Epithelial cell of prostate (primary cell): Measurements from ENCODE around the gene CTPS2.

Experiments
- DNase-seq: peaks from one replicate; pipeline ENCODE4 v3.0.0-alpha.2; 2011; ENCODE audit warnings: low read depth, low spot score
- H3K27ac ChIP-seq: fragments of 450-650 bp; 2 replicates; pipeline ENCODE4 v1.5.1; 2017; ENCODE audit warnings: mild to moderate bottlenecking

Gene CTPS2

DNA sequence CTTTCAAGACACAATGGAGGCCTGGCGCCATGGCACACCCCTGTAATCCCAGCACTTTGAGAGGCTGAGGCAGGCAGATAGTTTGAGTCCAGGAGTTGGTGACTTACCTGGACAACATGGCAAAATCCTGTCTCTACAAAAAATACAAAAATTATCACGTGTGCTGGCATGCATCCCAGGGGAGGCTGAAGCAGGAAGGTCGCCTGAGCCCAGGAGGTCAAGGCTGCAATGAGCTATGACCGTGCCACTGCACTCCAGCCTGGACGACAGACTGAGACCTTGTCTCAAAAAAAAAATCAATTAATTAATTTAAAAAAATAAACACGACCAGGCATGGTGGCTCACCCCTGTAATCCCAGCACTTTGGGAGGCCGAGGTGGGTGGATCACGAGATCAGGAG, 2.0 kb upstream of the CTPS2 start:
- no peak for DNase-seq
- no peak overlapping the region for H3K27ac ChIP-seq

DNA sequence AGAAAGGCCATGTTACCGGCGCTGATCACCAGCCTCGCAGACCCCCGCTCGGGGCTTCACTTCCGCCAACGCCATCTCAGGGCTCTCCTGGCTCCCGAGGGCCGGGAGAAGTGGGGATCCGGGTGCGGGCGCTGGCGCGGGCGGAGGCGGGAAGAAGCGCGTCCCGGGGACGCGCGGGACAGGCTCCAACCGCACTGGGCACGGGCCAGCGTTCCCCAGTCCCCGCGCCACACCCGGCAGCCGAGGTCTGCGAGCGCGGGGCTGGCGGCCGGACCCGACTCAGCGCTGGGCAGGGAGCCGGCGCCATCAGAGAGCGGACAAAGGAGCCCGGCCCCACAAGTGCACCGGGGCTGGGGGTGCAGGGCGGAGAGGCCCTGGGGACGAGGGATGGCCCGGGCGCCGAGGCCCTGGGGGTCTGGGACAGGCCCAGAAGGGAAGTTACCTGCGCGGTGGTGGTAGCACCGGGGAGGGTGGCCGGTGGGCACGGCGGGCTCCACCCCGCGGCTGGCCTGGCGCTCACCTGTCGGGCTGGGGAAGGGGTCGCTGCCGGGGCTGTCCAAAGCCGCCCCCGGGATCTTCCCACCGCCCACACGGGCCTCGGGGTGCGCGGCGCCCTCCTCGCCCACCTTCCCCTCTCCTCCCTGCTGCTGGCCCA, 449 bp downstream of the CTPS2 start:
- DNase-seq, result no peak
- H3K27ac ChIP-seq, result peak overlapping the region; percentile 24

DNA sequence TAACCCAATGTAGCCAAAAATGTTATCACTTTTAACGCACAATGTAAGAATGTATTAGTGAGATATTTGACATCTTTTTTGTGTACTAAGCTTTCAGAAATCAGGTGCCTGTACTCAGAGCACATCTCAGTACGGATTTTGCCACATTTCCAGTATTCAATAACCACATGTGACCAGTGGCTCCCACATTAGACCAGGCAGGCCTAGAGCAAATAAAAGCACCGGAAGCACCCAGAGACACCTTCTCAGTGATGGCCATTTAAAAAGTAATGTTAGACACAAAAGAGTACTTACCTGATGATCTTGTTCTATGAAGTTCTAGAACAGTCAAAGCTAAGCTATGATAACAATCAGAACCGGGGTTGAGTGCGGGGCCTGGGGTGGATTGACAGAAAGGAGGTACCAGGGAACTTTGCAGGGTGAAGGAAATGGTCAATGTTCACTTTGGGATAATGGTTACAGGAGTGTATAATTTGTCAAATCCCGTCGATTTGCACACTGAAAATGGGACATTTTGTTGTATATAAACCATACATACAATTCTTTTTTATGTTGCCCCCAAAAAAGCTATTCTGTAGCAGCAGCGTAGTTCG, 1.2 kb downstream of the CTPS2 start:
- DNase-seq, result no peak
- H3K27ac ChIP-seq, result peak overlapping the region; percentile 24

DNA sequence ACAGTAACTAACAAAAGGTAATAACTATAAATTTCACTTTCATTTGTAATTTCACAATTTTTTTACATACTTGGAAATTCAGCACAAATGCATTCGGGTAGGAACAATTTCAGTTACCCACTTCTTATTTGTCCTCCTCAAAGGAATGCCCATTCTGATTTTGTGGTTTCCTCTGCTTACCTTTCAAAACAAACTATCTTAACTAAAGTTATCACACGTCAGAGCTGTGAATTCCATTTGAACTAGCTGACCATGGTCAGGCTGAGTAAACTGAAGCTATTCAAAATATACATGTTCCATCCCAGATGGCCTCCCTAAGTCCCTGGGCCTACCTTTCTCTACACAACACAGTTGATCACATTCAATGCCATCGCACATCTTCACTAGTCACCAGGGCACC, 4.5 kb downstream of the CTPS2 start:
- no peak overlapping the region for H3K27ac ChIP-seq
- DNase-seq, result no peak

DNA sequence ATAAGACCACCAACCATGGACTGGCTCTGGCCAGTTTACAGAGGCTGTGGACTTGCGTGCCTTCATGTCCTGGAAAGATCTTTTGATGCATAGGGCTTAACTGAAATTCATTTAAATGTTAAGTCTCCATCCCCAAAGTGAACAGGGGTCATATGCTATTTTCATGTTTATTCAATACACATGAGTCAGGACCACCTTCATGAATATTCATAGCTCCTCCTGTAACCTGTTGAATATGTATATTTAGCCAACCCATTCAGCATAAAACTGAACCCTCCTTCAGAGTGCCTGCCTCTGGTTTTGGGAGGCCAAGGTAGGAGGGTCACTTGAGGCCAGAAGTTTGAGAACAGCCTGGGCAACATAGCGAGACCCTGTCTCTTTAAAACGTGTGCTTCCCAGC, 7.1 kb downstream of the CTPS2 start:
- H3K27ac ChIP-seq, result no peak overlapping the region

DNA sequence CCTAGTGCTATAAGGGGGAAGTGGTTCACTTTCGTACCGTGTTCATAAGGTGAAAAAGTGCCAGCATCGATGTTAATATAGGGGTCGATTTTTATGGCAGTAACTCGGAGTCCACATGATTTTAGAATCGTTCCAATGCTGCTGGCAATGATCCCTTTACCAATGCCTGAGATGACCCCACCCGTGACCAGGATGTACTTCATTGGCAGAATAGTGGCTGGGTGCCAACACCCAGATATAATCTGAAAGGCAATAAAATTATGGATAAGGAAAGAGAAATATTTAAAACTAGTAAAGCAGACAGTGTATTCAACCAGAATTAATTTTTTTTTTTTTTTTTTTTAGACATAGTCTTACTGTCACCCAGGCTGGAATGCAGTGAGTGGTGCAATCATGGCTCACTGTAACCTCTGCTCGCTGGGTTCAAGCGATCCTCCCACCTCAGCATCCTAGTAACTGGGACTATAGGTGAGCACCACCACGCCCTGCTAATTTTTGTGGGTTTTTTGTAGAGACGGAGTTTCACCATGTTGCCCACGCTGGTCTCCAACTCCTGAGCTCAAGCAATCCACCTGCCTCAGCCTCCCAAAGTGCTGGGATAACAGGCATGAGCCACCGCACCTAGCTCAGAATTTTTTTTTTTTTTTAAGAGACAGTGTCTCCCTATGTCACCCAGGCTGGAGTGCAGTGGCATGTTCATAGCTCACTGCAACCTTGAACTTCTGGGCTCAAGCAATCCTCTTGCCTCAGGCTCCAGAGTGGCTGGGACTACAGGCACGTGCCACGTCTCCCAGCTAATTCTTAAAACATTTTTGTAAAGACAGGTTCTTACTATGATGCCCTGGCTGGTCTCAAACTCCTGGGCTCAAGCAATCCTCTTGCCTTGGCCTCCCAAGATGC, 9.5 kb downstream of the CTPS2 start:
- no peak overlapping the region for H3K27ac ChIP-seq
- DNase-seq, result no peak

More for the DNA sequence above, 7.1 kb downstream of the CTPS2 start:
- no peak for DNase-seq

DNA sequence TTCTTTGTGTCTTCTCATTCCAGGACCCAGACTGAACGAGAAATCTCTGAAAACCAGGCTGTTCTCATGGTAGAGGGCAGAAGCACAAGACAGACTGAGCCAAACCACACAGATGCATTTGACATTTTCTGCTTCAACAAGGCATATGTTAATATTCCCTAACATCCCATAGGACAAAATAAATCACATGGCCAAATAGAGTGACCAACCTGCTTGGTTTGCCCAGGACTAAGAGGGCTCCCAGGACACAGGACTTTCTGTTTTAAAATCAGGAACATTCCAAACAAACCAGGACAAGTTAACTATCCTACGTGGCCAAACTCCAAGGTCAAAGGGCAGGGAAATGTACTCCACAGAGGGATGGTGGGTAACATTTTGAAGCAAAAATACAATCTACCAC, 11.7 kb downstream of the CTPS2 start:
- DNase-seq, result no peak
- H3K27ac ChIP-seq, result no peak overlapping the region

DNA sequence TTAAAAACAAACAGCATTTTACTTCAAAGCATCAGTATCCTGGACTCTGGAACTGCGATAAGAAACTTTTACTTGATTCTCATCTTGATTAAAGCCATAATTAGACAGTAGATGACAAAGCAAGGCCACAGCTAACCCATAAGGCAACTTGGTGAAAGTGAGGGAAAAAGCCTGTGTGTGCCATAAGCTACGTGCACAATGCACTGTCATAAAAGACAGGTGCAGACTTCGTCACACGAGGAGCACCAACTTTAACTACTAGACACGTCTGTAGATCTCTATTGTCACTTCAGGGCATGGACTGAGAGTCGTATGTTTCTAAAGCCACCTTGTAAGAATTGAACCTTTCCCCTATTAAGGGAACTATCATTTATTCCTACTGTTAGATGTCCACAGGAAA, 13.1 kb downstream of the CTPS2 start:
- DNase-seq, result no peak
- H3K27ac ChIP-seq, result no peak overlapping the region

DNA sequence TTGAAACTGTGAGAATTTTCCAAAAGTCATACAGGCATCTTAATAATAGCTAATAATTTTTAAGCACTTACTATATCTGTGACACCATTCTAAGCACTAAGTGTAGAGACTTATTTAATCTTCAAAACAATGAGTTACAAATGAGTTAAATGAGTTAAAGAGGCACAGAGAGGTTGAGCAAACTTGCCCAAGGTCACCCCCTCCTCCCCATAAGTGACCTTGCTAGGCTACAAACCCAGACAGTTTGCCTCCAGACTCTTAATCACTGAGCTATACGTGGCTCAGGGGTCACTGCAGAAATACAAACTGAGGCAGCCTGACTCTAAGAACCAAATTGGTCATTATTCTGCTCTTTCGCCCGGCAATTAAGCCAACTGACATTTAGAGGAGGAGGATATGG, 15.5 kb downstream of the CTPS2 start:
- DNase-seq, result no peak
- H3K27ac ChIP-seq, result no peak overlapping the region

DNA sequence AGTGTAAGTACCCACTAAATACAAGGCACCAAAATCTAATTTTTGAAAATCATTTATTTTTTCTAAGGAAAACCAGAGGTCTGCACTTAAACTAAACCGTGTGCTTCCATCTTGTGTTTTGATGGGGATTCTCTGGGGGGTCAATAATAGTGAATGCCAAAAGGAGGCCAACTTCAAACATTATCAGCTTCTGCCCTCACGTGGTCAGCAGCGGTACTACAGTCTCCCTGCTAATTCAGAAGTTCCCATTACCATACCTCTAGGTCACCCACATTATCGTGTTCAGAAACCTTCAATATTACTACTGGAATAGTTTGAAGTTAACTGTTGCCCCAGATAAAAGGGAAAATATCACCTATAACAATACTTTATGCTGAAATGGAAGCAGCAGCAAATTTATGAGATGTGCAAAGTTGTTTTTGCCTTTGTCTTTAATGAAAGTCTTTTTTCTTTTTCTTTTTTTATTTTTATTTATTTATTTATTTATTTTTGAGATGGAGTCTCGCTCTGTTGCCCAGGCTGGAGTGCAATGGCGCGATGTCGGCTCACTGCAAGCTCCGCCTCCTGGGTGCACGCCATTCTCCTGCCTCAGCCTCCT, 17.3 kb downstream of the CTPS2 start:
- H3K27ac ChIP-seq, result no peak overlapping the region
- DNase-seq, result no peak

DNA sequence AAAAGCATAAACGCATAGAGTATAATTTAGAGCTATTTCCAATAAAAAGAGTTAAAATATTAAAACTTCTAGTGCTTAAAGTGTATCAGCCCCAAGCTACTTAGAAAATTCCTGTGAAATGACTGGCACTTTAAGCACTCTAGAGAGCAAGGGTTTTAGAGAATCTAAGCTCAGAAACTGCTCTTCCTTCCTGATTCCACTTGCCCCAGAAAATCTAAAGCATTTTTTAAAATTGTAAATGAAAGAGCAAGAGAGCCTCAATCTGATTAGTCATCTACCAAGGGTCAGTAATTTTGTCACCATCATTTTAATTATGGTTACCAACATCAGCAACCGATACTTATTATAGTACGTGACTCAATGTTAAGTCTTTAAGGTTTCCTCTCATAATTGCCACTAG, 25.0 kb downstream of the CTPS2 start:
- no peak for DNase-seq

DNA sequence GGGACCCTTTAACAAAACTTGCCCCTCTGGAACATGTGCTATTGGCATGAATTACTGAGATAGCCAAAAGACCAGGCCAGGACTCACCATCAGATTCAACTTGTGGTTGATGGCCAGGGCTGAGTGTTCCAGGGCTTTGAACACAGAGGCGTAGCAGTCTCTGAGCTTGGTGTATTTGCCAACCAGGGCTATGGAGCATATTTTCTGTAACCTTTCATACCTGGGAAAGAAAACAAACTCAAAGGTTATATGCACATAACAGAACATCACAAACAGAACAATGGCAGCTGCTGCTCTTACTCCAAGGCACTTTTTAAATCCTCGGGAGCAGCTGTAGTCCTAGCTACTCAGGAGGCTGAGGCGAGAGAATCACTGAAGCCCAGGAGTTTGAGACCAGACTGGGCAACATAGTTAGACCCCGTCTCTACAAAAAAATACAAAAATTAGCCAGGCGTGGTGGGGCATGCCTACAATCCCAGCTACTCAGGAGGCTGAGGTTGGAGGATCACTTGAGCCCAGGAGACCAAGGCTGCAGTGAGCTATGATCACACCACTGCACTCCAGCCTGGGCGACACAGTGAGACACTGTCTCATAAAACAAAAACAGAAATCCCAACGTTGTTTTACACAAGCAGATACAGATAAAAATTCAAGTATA, 29.3 kb downstream of the CTPS2 start:
- no peak for DNase-seq

More for the DNA sequence above, 25.0 kb downstream of the CTPS2 start:
- no peak overlapping the region for H3K27ac ChIP-seq

DNA sequence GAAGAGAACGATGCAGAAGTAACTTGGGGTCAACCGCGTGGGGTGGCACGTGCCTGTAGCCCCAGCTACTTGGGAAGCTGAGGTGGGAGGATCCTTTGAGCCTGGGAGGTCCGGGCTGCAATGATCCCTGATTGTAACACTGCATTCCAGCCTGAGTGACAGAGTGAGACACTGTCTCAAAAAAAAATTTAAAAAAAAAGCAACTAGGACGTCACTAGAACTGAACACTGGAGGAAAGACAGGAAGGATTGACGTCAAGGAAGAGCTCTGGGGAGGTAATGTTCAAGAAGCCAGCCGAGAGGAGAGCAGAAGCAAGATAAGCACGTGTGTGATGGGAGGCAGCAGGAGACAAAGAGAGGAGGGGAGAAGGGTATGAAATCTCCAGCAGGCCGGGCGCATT, 33.8 kb downstream of the CTPS2 start:
- DNase-seq, result no peak
- no peak overlapping the region for H3K27ac ChIP-seq

More for the DNA sequence above, 29.3 kb downstream of the CTPS2 start:
- no peak overlapping the region for H3K27ac ChIP-seq

DNA sequence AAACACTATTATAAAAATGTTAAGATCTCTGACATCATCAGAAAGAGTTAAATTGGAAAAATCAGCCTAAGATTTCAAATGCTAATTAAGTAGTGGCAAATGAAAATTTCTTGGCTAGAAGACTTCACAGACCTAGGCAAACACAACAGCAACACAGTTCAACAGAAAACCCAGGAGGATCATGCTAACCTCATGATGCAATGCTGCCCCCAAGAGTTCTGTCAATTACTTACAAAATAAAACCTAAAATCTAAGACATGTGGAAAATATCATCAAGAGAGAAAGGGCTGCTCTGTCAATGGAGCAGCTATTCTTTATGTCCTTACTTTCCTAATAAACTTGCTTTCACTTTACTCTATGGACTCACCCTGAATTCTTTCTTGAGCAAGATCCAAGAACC, 41.5 kb downstream of the CTPS2 start:
- DNase-seq, result no peak
- H3K27ac ChIP-seq, result no peak overlapping the region

DNA sequence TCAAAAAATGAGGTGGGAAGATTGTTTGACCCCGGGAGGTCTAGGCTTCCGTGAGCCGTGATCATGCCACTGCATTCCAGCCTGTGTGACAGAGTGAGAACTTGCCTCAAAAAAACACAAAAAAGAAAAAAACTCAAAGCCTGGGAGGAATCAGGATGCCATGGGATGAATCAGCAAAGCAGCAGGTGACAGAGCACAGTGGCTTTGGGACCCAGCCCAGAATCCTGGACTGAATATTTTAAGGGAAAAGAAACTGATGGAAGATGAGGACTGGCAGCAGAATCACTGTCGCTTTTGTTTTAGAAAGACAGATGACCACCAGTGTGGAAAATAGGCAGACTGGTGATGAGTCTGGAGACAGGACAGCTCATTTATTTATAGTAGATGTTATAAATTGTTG, 45.9 kb downstream of the CTPS2 start:
- no peak overlapping the region for H3K27ac ChIP-seq
- DNase-seq, result no peak

DNA sequence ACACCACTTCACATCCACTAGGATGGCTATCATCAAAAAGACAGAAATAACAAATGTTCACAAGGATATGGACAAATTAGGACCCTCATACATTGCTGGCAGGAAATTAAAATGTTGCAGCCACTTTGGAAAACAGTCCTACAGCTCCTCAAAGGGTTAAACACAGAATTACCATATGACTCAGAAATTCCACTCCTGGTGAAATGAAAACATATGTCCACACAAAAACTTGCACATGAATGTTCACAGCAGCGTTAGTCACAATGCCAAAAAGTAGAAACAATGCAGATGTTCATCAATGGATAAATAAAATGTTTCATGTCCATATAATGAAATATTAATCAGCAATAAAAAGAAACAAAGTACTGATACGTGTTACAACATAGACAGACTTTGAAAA, 47.4 kb downstream of the CTPS2 start:
- no peak overlapping the region for H3K27ac ChIP-seq
- no peak for DNase-seq

DNA sequence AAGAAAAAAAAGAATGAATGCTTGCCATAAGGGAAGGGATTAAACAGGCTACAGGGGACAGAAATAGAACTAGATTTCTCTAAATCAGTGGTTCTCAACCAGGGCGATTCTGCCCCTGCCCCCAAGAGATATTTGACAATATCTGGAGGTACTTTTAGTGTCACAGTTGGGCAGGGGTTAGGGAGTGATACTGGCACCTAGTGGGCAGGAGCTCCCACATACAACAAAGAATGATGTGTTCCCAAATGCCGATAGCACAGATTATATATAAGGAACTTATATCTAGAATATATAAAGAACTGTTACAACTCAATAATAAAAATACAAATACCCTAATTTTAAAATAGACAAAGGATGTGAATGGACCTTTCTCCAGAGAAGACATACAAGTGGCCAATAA, 47.8 kb downstream of the CTPS2 start:
- no peak for DNase-seq
- H3K27ac ChIP-seq, result no peak overlapping the region

DNA sequence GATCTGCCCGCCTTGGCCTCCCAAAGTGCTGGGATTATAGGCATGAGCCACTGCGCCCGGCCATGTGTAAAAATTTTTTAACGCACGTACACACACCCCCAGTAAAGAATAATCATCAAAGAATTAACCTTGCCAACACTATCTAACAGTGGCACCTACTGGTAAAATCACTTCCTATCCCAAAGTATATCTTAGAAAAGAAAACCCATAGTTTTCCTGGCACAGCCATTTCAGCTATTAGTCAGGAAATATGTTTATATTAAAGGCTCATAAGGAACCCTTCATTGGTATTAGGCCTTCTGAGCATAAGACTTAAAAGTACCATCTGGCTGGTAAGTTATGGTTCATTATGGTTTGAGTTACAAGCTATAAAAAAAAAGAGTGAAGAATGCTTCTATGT, 48.4 kb downstream of the CTPS2 start:
- H3K27ac ChIP-seq, result no peak overlapping the region
- no peak for DNase-seq

DNA sequence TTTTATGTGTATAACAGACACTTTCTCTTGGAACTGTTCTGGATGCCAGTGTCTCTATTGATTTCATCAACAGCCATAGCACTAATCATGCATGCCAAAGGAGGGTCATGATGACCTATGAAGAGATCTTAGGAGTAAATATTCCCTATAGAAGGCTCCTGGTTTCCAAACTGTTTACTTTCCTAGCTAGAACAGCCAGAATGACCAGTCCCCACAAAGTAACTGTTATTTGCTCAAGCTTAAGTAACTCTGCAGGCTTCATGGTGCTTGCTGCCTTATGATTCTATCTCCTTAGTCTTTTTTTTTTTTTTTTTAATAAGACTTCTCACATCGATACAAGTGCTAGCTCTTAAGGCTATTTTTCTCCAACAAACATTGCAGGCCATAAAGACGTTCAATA, 50.1 kb downstream of the CTPS2 start:
- no peak for DNase-seq
- no peak overlapping the region for H3K27ac ChIP-seq

DNA sequence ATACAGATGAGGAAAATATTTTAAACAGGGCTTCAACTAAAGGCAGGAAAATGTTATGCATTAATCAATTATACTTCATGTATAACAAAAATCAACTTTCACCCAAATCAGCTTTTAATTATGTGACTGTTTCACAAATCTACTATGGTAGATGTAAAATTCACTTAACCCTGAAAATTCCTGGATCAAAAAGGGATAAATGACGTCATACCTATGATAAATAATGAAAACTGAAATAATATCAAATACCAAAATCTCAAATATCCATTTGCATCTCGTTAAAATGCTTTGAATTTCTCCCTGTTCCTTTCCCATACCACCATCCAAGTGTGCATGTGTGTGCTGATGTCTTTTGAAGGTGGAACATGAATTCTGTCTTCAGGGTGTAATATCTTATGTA, 51.0 kb downstream of the CTPS2 start:
- H3K27ac ChIP-seq, result no peak overlapping the region
- DNase-seq, result no peak

DNA sequence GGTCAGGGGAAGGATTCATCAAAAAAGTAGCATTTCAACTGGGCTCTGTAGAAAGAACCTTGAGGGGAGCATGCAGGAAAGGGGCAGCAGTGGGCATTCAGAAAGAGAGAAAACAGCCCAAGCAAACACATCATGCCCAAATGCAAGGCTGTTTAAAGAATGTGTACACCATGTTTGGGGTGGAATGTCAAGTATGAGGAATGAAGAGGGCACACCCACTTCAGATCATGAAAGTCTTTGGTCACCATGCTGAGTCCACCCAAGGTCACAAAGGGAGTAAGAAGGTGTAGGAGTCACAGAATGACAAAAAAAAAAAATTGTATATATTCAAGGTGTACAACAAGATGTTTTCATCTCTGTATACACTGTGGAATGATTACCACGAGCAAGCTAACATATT, 53.1 kb downstream of the CTPS2 start:
- DNase-seq, result no peak
- H3K27ac ChIP-seq, result no peak overlapping the region
